ENCODE results near the gene KLHL36. TPM values are rescaled to one million over a fixed set of nuclear protein-coding genes. Genes with fewer than 3 reads are reported as not detected.

Gene KLHL36
- total RNA-seq, 1 experiment from 2014 or later: 56.1 TPM

GRCh38 chr16:84611041-84611440, 37.3 kb upstream of the KLHL36 start (continued):
- no peak for TF ChIP-seq HMGA2 (CRISPR knock-in tag; IDR thresholded peaks at IDR 0.05)

- no peak for ATAC-seq
- H3K4me1 Mint-ChIP-seq: peaks cover 27% of the 10 kb centered on the region
- POLR2A ChIA-PET: no interaction called here
Measured at GRCh38 chr16:84612686-84613085, 35.6 kb upstream of the KLHL36 start.

More at GRCh38 chr16:84612686-84613085, 35.6 kb upstream of the KLHL36 start:
- Mint-ChIP-seq H3K4me3 (no peak overlapping the region), H3K9me3 (no peaks in the 10 kb centered on the region), H3K27me3 (ENCODE audit: low read depth) (peaks cover 11% of the 10 kb centered on the region), H3K27ac (no peak overlapping the region), H3K36me3 (peaks cover 17% of the 10 kb centered on the region)
- CTCF ChIA-PET: interaction anchor here (1.9 to 2.5 kb wide), 2 partner anchors 102 to 106 kb away, joined by 4 to 9 read pairs; no protein-coding TSS in a partner anchor
- no peak for TF ChIP-seq PREB (CRISPR knock-in tag; IDR thresholded peaks at IDR 0.05; ENCODE audit: borderline replicate concordance)
- no peak for TF ChIP-seq JAZF1 (CRISPR knock-in tag; IDR thresholded peaks at IDR 0.05)
- no peak for TF ChIP-seq ATF2 (CRISPR knock-in tag; IDR thresholded peaks at IDR 0.05; ENCODE audit: borderline replicate concordance, low read depth)
- TF ChIP-seq SMAD4 (CRISPR knock-in tag; IDR thresholded peaks at IDR 0.05): no peak
- no peak for TF ChIP-seq NR3C1 (CRISPR knock-in tag; conservative IDR thresholded peaks at IDR 0.05; ENCODE audit: low read depth)
- TF ChIP-seq ZNF416 (CRISPR knock-in tag; IDR thresholded peaks at IDR 0.05): no peak
- TF ChIP-seq NFATC4 (CRISPR knock-in tag; IDR thresholded peaks at IDR 0.05): no peak
- no peak for TF ChIP-seq AFF4 (CRISPR knock-in tag; IDR thresholded peaks at IDR 0.05; ENCODE audit: borderline replicate concordance)
- no peak for TF ChIP-seq ATF6 (CRISPR knock-in tag; IDR thresholded peaks at IDR 0.05)
- TF ChIP-seq JUN (CRISPR knock-in tag; IDR thresholded peaks at IDR 0.05): no peak
- TF ChIP-seq, protein P1, sequence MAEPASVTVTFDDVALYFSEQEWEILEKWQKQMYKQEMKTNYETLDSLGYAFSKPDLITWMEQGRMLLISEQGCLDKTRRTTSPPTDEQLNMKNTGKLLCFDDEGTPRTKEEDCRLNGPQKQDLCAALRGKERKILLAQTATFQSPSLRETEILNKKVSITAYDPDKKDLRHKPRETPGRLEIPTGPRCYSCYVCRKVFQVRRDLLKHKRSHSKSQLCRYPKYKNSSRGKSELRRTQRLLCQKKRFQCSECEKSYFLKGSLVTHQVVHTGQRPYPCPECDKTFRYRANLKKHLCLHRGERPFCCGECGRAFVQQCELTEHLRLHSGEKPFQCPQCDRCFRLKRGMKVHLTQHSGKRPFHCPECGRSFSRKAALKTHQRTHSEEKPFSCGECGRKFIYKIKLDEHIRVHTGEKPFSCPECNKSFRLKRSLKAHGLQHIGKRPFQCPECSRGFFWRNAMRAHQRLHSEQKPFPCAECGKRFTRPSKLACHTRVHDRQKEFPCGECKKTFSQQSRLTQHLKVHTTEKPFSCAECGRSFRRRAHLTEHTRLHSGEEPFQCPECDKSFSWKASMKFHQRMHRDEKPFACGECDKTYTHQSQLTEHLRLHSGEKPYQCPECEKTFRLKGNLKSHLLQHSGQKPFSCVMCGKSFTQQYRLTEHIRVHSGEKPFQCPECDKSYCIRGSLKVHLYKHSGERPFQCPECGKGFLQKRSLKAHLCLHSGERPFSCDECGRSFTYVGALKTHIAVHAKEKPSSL (CRISPR knock-in tag; conservative IDR thresholded peaks at IDR 0.05): no peak
- TF ChIP-seq GTF2I (CRISPR knock-in tag; conservative IDR thresholded peaks at IDR 0.05): no peak
- no peak for TF ChIP-seq USF1 (CRISPR knock-in tag; IDR thresholded peaks at IDR 0.05)
- TF ChIP-seq ZBTB21 (CRISPR knock-in tag; IDR thresholded peaks at IDR 0.05; ENCODE audit: borderline replicate concordance): no peak
- TF ChIP-seq NFE2L1 (CRISPR knock-in tag; IDR thresholded peaks at IDR 0.05): no peak
- TF ChIP-seq, protein P2, sequence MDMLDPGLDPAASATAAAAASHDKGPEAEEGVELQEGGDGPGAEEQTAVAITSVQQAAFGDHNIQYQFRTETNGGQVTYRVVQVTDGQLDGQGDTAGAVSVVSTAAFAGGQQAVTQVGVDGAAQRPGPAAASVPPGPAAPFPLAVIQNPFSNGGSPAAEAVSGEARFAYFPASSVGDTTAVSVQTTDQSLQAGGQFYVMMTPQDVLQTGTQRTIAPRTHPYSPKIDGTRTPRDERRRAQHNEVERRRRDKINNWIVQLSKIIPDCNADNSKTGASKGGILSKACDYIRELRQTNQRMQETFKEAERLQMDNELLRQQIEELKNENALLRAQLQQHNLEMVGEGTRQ (CRISPR knock-in tag; IDR thresholded peaks at IDR 0.05): no peak
- no peak for TF ChIP-seq ZNF121 (CRISPR knock-in tag; IDR thresholded peaks at IDR 0.05)
- DNase-seq (ENCODE audit: low spot score): no peak
